Gastrocnemius medialis (tissue), 4 donors: ENCODE measurements around the gene FKBP8.

Experiments
- CTCF ChIP-seq, 5 experiments: fragments of 450-650 bp in 3 of 5; fragments of 200-600 bp in 2 of 5; sonication (generic) in 2 of 5; IDR thresholded peaks in 4 of 5; conservative IDR thresholded peaks in 1 of 5; 1 replicate in 4 of 5; 2 replicates in 1 of 5; pipeline ENCODE4 v1.5.1; 2016 to 2019; ENCODE audit warnings: antibody characterized with exemption in 5 of 5, mild to moderate bottlenecking in 3 of 5, moderate library complexity in 3 of 5
- POLR2A ChIP-seq, 2 donors: fragments of 450-650 bp; IDR thresholded peaks; one replicate each; pipeline ENCODE4 v1.6.1; 2017; ENCODE audit warnings: antibody characterized with exemption in 2 of 2, mild to moderate bottlenecking in 2 of 2, moderate library complexity in 2 of 2

- TF ChIP-seq CTCF (IDR thresholded peaks at IDR 0.05 in 4 of 5, conservative IDR thresholded peaks at IDR 0.05 in 1 of 5) (no peak), POLR2A (IDR thresholded peaks at IDR 0.05) (no peak)
Observed at GRCh38 chr19:18500376-18500775, 43.0 kb downstream of the FKBP8 start.
